Raji (cell line): ENCODE data around the gene CAST.

Experiments used
- POLR2A ChIP-seq: IDR thresholded peaks from 2 replicates; pipeline ENCODE4 v1.6.1; 2011; ENCODE audit warnings: low read depth, low read length, control low read depth; ENCODE audit not compliant: insufficient read depth

Gene CAST

GRCh38 chr5:96788112-96788749 lies 126.1 kb downstream of the CAST start:
- no peak for TF ChIP-seq POLR2A

GRCh38 chr5:96789794-96790330 lies 127.7 kb downstream of the CAST start:
- TF ChIP-seq POLR2A = no peak

- TF ChIP-seq POLR2A = no peak
These were observed 128.9 kb downstream of the CAST start for GRCh38 chr5:96790961-96791504.

GRCh38 chr5:96794757-96795156 lies 132.6 kb downstream of the CAST start:
- no peak for TF ChIP-seq POLR2A

- no peak for TF ChIP-seq POLR2A
These were observed 133.4 kb downstream of the CAST start for GRCh38 chr5:96795626-96796025.

- no peak for TF ChIP-seq POLR2A
These were observed 134.3 kb downstream of the CAST start for GRCh38 chr5:96796434-96796833.

- peak; percentile 43; the same call in 1 of the 2 replicates for TF ChIP-seq POLR2A
These were observed 145.0 kb downstream of the CAST start for GRCh38 chr5:96807075-96807654.

GRCh38 chr5:96808541-96808828 lies 146.3 kb downstream of the CAST start:
- TF ChIP-seq POLR2A = peak; percentile 68

GRCh38 chr5:96808868-96809558 lies 146.8 kb downstream of the CAST start:
- TF ChIP-seq POLR2A = no peak

GRCh38 chr5:96809921-96810320 lies 147.7 kb downstream of the CAST start:
- TF ChIP-seq POLR2A = no peak

- no peak for TF ChIP-seq POLR2A
These were observed 150.7 kb downstream of the CAST start for GRCh38 chr5:96812851-96813250.

GRCh38 chr5:96814041-96814440 lies 151.9 kb downstream of the CAST start:
- no peak for TF ChIP-seq POLR2A

- peak; percentile 63 for TF ChIP-seq POLR2A
These were observed 154.3 kb downstream of the CAST start for GRCh38 chr5:96816411-96816939.

GRCh38 chr5:96816991-96817390 lies 154.8 kb downstream of the CAST start:
- TF ChIP-seq POLR2A = no peak

- no peak for TF ChIP-seq POLR2A
These were observed 155.3 kb downstream of the CAST start for GRCh38 chr5:96817506-96817905.
